Measurements from ENCODE around the gene SAFB2.
"Not testable (repeated sequence)": the region's sequence is repeated elsewhere in the genome, so short reads cannot be mapped to it uniquely, and the experiment has no call there.

The SAFB2 gene

DNA sequence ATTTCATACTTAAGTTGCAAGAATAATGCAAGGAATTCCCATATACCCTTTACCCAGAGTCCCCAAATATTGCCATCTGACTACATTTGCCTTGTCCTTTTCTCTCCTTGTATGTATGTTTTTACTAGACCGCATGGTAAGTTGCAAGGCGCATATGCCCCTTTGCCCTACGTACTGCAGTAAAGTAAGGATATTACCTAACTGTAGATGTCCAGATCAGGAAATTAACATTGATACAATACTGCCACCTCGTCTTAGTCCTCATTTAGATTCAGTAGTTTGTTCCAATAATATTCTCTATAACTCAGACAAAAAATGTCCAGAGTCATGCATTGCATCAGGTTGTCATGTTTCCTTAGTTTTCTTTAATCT lies 9.7 kb upstream of the SAFB2 start:
- no peak for DNase-seq

DNA sequence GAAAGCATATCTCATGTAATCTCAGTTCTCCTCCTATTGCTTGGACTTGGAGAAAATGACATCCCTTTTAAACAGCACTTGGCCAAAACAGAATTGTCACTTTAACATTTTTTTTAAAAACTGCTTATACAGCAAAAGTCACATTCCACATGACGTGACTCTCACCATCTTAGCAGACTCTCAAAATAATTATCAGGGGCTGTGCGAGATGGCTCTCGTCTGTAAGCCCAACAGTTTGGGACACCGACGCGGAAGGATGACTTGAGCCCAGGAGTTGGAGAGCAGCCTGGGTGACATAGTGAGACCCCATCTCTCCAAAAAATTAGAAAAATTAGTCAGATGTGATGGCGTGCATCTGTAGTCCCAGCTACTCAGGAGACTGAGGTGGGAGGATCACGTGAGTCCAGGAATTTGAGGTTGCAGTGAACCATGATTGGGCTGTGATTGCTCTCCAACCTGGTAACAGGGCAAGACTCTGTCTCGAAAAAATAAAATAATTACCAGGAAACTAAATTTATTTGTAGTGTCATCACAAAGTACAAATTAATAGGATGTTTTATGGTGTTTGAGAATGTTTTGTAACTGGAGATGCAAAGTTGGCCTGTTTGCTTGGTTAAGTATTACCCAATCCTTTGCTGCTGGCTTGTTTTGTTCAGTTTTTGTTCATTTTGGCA lies 9.1 kb upstream of the SAFB2 start:
- DNase-seq: no peak

DNA sequence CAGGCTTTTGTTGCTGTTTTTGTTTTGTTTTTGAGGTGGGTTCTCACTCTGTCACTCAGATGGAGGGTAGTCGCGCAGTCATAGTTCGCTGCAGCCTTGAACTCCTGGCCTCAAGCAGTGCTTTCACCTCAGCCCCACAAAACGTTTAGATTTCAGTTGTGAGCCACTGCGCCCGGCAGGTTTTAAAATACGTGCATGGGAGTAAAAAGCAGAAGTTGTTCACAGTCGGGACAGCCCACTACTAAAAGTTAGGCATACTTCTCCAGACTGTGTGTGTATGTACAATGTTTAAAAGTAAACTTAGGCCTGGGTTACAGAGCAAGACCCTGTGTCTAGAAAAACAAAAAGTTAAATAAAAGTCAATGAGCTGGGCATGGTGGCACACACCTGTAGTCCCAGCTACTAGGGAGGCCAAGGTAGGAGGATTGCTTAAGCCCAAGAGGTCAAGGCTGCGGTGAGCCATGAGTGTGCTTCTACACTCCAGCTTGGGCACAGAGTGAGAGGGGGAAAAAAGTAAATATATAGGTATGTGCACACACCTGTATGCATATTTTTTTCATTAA lies 6.4 kb upstream of the SAFB2 start:
- DNase-seq: no peak

DNA sequence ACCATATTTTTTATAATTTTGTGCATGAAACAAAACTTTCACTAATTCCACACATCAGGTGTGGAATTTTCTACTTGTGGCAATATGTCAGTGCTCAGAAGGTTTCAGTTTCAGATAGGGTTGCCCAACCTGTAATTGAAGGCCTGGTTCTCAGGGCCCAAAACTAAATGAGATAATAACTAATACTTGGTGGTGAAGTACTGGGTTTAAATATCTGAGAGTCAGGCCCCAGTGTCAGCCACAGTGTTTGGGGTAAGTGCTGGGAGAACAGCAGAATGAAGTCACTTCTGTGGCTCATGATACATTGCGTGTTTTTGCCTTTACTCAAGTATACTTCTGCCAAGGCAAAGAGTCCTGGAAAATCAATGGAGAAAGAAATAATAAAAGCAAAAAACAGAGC lies 5.9 kb upstream of the SAFB2 start:
- DNase-seq: no peak

DNA sequence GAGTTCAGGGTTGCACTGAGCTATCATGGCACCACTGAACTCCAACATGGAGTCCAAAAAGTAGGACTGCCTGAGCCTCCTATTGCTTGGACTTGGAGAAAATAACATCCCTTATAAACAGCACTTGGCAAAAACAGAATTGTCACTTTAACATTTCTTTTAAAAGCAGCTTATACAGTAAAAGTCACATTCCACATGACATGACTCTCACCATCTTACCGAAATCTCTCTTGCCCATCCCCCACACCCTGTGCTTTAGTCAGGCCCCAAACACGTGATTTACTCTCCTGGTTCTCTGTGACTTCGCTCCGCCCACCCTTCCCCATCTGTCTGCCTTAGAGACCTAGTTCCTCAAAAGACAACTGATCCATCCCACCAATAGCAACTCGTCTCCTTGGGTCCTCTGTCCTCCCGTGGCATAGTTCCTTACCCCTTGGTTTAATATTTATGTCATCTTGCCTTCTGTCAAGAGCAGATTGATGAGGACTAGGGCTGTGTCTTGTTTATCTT lies 4.9 kb upstream of the SAFB2 start:
- peak; percentile 33 to 38 for DNase-seq

DNA sequence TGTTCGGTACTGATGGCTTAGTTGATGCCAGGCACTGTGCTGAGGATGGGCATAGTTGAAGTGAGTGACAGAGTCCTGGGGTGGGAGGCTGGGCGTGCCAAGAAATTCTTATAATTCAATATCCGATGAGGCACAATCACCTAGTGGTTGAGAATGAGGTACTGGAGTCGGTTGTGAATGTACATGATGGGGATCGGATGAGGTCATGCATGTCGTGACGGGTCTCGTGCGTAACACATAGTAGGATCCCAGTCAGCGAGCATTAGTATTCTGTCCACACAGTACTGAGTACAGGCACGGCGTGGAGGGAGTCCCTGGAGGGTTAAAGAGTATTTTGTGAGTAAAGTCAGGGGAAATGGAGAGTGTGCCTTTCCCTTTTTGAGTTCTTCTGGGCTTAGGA lies 3.1 kb upstream of the SAFB2 start:
- DNase-seq: no peak

DNA sequence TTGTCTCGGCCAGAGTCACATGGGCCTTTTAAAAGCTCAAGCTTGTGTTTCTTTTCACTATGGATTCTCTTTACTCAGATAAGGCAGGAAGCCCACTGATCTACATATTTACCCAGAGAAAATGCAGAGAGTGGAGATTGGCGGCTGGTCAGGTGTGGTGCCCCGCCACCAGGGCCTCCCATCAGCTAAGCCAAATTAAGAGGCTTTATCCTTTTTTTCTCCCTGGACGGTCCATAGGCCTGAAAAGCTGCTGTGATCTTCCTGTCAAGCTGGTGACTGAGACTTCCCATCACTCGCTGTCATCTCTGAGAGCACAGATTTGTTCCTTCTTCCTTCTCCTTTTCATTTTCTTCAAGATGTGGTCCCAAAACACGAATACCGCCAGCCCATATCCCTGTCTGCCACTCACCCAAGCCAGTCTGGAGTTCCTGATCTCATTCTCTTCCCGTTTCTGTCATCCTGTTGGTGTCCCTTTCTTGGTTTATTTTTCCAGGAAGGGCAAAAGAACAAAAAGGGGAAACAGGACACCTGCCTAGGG lies 2.2 kb upstream of the SAFB2 start:
- no peak for DNase-seq

DNA sequence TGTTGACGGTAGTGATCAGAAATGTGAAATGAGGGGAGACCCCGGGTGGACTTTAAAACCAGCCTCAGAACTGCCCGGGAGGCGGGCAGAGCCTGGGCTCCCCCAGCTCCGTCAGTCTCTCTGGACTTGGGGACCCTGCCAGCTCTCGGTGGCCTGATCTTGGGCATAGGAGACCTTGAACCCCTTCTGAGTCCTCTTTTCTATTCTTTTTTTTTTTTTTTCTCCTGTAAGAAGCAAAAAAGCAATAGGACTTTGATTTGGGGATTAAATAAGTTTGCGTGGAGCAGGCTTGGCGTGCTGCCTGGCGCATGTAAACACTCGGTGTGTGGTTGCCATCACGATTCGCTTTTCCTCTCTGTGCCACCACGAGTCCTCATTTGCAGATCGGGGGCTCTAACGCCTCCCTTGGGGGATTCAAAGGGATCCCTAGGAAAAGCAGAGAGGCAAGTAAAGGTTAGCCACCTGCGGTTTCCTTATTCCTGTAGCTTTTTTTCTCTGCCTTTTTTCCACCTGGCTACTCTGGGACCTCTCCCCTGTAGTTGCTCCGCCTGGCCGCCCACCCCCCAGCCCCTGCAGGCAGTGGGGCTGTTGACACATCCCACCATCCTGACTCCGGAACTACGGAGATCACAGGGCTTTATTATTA lies 1.6 kb upstream of the SAFB2 start:
- DNase-seq: no peak

DNA sequence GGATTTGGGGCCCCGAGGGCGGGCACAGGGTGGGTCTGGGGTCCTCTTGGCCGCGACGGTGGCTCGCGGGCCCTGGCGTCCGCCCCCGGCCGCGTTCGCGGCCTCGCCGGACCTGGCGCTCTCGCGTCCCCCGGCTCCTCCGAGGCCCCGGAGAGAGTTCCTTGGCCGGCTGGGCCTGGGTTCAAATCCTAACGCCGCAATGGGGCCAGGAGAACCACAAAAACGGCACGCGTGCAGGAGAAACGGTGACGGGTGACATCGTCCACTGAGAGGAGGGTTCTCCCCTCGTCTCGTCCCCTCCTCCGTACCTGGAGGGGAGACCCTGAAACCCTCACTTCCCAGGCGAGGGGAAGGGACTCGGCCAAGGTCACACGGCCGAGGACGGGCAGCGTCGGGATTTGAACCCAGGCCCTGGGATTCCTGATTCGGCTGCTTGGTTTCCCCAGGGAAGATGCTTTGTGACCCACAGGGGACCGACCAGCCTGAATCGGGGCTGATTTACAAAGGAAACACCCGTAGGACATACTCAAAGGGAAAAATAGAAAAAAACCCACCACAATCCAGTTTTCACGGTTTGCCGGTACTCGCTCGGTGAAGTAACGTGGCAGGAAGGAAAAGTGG lies 931 bp upstream of the SAFB2 start:
- DNase-seq: no peak

DNA sequence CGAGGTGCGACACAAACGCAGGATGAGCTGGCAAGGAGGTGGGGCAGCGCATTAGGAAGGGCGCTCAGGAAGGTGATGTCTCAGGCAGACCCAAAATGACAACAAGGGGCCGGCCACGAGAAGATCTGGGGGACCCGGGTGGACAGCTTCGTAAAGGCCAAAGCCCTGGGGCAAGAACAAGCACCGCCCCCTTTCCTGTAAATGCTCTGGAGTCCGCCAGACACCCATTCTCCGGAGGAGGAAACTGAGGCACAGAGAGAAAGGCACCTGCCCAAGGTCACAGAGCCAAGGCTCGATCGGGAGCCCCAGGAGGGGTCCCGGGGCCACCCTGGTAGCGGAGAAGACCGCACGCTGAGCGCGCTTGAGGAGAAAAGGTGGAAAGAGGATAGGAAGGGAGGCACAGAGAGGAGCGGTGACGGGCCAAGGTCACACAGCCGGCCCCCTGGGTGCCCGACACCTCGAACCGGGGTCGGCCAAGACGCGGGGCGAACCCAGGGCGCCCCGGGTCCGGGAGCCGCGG lies 571 bp downstream of the SAFB2 start:
- DNase-seq: peak in 1 of 2 donors; percentile 27

DNA sequence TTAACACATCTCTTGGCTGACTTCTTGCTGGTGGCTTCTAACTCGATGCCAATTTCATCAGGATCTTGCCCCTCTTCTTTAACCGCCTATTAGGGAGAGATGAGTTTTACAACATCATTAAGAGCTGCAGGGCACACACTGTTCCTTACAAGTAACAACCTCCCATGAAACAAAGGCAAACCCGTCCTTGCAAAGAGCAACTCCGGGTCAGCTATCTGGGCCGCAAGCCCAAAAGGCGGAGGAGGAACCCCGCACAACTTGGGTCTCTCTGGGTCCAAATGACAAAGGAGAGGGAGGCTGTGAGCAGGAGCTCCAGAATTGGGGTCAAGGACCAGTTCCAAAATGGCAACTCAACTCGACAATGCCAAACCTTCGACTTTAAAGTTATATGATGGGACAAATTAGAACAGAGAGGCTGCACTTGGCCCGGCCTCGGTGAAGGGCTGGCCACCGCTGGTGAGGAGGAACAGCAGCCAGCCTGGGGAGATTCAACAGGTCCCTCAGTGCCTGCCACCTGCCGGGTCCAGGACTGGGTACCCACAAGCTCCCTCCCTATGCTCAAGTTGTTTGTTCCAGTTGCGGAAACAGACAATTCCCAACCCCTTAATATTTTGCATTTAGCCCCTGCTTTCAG lies 1.1 kb downstream of the SAFB2 start:
- no peak for DNase-seq

DNA sequence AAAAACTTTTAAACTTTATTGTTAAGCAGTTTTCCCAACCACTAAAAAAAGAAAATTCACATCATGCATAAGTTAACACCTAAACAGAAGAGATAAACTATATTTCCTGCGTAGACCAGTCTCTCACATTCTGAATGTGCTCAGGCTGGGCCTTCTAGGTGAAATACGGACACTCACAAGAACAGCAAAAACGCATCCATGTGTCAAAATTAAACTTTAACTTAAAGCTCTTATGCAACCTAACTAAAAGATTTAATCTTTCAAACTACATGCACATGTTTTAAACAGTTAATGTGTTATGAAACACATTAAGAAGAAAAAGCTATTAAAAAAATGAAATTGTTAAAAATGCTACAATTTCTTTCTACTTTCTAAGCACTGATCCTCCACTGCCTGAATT lies 2.6 kb downstream of the SAFB2 start:
- DNase-seq: no peak

DNA sequence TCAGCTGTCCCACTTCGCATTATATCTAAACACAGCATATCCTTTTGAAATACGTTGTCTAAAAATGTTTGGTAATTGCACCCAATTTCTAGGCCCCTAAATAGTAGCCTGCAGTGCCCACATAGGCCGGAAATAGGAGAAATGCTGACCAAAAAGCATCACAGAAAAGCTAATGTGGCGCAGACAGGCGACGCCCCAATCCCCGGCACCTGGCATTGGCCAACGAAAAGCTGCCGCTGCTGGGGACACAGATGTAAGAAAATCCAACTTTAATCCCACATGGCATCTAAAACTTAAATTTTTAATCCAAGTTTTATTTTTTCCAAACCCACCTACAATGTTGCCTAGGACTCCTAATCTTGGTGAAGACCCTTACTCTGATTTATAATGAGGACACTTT lies 4.0 kb downstream of the SAFB2 start:
- no peak for DNase-seq

DNA sequence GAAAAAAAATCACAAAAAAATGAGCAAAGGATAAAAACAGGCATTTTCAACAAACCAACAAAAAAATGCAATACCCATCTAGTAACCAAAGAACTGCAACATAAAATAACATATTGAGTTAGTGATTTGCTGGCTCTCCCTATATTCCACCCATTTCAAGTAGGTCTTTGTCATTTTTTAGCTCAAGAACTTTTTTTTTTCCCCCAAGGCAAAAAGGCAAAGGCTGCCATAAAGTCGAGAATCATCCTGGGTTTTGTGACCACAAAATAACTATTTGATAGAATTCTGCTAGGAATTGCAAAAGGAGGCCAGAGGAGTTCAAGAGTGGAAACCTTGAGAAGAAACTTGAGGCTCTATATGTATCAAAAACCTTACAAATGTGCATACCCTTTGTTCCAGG lies 5.5 kb downstream of the SAFB2 start:
- no peak for DNase-seq

DNA sequence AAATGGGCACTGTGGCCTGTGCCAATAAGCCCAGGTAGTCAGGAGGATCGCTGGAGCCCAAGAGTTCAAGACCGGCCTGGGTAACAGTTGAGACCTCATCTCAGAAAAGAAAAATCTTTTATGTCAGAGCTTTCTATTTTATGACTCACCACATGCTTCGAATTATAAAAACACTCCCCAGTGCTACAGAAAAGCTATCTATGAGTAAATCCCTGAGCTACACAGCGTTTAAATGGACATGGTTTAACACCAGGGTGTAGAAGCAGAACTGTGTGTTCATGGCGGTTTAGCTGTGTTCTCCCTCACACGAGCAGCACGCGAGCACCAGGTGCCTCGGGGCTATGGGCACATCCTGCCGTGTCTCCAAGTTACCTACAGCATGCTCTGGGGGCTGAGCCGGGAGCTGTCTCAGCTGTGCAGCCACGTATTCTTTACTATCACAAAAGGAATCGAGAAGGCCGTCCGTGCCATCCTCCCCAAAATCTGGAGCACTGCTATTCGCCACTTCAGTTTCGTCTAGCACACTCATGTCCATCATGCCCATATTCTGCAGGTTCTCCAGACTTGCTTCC lies 6.7 kb downstream of the SAFB2 start:
- DNase-seq: no peak

DNA sequence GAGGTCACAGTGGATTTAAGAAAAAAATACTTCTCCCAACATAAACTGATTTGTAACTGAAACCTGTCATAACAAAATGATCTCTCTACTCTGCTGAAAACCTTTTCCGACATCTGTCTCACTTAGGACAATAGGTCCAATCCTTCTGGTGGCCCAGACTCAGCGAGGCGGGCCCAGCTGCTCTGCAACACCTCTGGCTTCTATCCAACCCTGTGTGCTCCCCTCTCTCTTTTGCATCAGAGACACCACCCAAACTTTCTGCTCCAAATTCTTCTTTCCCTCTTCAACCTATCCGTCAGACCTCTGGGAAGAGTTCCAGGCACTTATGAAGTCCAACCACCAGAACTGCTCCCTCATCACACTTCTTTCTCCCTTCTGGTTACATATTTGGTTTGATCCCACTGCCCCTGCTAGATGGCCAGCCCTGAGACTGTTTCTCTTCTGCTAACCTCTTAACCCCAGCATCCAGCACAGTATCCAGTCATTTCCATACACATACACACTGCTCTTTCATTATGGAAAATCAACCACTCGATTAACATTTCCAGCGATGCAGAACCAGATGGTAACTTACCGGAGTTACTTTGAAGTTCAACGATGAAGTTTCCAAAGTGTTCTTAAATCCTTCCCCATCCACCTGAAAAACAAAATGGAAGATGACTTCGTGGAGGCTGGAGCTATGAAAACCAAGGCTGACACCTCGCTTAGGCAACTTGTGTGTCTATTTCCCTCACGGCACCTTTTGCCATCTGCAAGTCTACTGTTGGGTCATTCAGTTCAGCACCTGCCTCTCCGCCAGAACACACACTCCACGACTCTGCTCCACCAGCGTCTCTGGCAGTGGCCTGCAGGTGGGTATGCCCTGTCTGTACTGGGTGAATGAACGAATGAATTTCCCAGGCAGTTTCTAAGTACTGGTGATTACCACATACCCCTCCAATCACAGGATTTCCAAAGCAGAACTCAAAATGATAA lies 9.4 kb downstream of the SAFB2 start:
- no peak for DNase-seq

DNA sequence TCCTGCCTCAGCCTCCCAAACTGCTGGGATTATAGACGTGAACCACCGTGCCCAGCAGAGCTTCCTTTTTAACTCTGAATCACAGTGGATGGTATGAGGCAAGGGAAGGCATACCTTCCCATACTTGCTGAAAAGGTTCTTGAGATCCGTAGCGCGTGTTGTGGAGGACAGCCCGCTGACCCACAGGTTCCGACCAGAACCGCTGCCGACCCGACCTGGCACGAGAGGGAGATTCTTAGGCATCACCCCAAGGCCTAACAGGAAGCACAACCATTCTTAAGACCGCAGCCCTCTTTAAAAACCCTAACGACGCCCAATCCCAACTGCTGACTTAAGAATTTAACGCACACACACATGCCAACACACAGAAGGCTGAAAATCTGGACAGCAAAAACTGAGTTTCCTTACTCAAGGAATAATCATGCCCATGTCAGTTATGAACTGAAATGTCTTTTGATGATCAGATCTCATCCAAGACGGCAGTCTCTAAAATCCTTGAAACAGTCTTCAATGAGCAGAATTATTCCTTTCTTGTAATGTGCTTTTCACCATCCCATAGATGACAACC lies 12.6 kb downstream of the SAFB2 start:
- no peak for DNase-seq

DNA sequence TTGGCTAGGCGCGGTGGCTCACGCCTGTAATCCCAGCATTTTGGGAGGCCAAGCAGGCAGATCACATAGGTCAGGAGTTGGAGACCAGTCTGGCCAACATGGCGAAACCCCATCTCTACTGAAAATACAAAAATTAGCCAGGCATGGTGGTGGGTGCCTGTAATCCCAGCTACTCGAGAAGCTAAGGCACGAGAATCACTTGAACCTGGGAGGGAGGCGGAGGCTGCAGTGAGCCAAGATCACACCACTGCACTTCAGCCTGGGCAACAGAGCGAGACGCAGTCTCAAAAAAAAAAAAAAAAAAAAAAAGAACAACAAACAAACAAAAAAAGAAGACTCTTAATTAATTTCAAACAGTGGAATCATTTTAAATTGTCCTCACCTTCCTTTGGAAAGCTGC lies 13.8 kb downstream of the SAFB2 start:
- not testable (repeated sequence) for DNase-seq

DNA sequence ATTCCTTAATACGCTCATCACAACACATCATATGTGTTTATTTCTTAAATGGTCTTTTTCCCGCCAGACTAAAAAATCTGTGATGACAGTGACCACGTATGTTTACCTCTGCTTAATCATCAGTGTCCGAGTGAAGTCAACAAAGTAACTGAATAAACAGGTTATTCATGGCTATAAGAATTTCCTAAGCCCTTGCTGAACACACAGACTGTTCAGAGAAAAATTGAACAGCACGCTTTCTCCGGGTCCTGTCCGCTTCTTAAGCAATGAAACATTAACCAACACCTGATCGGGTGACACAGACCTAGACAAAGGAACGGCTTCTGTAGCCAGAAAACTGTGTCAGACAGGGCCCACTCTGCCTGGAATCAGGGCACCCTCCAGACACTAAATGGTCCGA lies 14.3 kb downstream of the SAFB2 start:
- no peak for DNase-seq

DNA sequence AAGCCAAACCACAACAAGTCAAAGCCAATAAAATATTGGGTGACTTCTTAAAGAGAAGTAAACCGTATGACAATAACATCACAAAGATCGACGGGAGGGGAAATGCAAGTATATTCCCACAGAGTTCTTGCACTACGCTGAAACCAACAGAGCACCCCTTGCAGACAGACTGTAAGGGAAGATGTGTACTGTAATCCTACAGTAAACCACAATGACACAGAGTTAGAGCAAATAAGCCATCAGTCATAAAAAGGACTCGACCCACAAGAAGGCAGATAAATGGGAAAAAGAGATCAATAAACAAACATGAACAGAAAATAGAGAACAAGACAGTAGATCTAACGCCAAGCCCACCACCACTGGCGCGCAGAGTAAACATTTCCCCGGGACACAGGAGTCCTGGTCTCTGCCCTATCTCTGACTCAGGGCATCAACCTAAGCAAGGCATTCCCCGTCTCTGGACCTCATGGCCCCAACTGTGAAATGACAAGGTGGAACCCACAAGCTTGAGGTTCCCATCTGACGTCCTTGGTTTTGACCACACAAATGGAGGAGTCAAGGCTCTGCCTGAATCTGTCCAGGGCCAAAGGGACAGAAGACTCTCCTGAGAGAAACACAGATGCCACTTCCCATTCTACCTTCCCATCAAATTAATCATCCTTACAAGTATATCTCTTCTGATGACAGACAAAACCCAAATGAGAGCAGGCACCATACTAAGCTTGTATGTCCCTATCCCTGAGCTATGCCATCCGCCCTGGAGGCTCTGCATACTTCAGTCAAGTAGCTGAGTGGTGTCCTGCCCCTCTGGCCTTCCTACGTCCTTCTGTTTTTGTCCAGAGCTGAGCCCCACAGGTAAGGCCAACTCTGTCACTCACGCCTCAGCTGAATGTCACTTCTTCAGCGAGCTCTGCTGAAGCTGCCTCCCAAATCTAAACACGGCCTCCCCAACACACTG lies 15.0 kb downstream of the SAFB2 start:
- DNase-seq: no peak
